Measurements from ENCODE around the gene TMEM164.

Gene TMEM164

DNA sequence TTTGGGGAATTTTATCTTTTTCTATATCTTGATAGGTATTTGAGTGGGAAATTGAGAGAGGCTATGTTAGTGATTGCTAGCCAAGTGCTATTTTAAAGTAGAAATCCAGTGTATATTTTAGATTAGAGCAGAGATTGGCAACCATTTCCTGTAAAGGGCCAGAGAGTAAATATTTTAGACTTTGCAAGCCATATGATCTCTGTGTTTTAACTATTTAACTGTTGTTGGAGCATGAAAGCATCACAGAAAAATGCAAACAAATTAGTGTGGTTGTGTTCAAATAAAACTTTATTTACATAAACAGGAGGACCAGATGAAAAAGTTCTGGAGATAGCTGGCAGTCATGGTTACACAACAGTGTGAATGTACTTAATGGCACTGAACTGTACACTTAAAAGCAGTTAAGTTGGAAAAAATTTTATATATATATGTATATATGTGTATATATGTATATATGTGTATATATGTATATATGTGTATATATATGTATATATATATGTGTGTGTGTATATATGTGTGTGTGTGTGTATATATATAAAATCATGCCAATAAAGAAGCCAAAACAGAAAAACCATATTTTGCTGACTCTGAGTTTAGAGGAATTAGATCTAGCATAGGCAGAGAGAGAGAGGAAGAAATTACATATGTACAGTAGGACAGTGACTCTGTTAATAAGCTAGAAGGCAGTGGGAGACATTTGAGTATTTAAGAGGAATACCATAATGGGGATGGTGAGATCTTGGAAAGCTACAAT is 83.4 kb downstream of the TMEM164 start:
- no peak for DNase-seq

DNA sequence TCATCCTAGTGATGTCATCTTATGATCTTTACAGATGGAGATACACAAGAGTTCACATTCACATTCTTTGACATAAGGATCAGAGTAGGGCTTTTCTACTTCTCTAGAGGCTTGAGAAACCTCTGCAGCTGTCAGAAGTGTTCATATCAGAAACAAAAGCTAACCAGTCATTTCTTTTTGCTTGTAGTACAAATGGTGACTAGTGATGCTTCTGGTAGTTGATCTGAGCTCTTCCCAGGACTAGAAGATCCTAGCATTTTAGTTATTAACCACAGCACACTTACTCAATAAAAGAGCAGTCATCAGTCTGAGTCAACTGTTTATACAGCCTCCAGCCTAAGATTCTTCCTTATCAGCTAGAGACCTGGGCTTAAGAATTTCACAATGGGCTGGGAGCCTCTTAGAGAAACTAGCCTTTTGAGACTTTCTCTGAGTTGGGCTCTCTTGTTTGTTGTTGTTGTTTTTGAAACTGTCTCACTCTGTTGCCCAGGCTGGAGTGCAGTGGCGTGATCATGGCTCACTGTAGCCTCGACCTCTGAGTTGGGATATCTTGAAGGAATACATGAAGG is 84.1 kb downstream of the TMEM164 start:
- no peak for DNase-seq

DNA sequence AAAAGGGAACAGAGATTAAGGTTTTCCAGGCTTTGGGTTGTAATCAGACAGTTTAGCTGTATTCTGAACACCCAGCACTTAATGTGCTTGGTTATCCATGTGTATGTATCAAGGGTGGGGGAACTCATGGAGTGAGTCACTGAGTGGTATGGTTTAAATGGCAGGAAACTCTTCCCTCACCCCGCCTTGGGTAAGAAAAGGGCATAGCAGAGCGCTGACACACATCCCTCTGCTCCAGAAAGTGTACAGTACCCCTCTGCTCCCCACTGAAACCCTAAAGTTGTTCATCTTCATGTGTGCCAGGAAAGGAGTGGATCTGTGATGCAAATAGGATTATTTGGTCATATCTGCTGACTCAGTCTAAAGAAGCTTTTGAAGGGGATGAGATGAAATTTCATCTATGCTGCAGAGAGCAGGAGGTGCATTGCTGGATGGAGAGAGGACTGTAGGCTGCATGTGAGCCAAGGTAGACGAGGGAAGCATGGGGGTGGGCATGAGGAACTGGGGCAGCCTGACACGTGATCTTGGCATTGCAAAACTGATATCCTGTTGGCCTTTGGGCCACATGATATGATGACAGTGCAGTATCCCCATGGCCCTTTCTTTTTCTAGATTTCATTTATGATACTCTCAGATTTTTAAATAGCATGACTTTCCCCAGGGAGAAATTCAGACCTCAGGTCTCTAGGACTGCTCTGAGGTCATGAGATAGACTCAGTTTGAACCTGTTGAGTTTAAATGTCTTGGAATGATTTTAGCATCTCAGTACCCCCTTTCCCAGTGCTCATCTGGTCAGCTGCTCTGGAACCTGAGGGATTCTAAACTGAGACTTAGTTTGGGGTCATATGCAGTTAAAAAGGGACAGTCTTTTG is 84.8 kb downstream of the TMEM164 start:
- DNase-seq = no peak

DNA sequence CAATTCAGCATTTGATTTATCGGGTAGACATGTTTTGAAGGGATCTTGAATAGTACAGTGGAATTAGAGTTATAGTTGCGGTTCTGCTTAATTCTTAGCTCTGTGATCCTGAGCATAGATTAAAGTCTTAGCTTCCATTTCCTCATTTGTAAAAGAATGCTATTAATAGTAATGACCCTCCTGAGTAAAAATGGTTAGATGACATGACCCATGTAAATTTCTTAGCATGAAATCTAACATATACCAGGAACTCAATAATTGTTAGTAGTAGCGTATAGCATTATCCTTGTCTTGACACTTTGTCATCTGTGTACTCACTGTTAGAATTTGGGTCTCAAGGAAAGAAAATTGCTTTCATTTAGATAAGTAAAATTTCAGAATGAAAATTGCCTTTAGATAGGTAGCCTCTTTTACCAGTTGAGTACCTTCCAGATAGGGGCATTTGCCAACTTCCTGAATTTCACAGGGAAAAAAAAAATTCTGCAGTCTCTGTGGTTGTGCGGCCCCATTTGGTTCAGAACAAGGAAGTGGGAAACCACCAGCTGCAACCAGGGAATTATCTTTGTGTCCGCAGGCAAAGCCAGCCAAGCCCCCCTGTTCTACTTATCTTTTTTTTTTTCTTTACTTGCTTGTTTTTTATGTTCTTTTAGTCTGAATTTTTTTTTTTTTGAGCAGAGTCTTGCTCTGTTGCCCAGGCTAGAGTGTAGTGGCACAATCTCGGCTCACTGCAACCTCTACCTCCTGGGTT is 86.9 kb downstream of the TMEM164 start:
- no peak for DNase-seq

DNA sequence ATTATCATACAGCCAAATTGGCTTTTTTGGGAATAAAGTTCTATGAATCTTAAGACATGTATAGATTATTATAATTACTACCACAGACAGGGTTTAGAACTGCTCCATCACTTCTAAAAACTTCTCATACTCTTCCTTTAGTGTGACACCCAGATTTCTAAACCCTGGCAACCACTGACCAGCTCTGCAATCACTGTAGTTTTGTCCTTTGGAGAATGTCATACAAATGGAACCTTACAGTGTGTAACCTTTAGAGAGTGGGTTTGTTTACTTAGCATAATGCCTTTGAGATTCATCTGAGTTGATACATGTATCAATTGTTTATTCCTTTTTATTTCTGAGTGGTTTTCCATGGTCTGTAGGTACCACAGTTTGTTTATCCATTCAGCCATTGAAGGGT is 95.0 kb downstream of the TMEM164 start:
- no peak for DNase-seq

DNA sequence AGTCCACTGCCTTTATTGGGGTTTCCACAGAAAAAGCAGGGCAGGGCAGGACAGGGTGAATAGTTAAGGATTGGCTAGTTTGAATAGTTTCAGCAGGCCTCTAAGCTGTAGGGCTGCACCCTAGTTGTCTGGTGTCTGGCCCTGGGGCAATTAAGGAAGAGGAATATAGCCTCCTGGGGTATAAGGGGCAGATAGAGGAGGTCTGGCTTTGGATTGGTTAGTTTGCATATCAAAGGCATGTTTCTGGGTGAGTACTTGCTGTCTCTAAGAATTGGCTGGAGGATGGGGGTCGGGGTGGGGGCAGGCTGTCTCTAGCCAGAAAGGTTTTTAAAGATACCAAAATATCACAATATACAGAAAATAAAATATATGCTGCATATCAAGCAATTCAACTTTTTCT is 100.4 kb downstream of the TMEM164 start:
- no peak for DNase-seq

DNA sequence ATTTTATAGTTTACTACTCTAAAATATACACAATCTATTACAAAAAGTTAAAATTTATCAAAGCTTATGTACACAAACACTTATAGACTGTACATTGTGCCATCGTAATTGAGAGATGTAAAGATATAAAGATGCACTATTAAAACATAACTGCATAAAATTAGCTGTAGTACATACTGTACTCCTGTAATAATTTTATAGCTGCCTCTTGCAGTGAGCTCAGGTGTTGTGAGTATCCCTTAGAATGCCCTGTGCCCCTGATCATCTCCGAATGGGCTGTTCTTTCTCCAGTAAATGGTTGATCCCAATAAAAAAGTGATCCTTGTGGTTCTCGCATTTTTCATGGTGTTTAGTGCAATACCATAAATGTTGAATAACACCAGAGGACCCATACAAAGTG is 101.2 kb downstream of the TMEM164 start:
- no peak for DNase-seq

DNA sequence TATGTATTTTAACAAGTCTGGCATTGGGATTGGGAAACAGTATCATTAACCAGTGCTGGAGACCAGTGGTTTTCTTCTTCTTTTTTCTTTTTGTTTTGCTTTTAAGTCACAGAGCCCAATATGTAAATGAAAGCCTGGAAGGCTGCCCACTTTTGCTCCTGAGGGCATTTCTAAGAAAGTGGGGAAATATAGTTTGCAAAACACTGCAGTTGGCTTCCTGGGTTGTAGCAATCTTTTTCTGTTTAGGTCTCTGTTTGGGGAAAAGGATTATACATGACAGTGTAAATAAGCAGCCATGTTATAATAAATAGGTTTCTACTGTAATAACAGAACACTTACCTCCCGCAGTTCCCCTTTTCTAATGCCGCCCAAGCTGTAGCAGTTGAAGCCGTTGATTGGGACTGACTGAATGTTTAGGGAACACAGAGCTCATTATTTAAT is 105.5 kb downstream of the TMEM164 start:
- DNase-seq = no peak

DNA sequence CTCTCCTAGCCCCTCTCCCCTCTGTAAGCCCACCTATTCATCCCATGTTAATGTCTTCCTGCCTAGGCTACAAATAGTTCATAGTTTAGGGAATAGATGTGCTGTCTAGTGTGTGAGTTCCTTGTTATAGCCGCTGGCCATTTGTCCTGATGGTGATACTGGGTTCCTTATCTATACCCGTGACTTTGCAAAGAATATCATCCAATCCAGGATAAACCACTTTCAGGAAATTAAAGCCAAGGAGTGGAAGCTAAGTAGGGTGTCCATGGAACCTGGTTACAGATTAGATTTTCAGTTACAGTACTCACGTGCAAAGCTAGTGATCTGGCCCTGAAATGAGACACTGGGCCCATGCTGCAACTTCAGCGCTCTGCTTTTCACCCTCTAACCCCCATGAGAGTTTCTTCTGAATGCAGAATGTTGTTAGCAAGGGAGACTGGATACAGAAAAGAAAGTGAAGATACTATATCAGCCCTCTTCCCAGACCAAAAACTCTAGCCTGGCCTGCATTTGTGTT is 111.4 kb downstream of the TMEM164 start:
- no peak for DNase-seq

DNA sequence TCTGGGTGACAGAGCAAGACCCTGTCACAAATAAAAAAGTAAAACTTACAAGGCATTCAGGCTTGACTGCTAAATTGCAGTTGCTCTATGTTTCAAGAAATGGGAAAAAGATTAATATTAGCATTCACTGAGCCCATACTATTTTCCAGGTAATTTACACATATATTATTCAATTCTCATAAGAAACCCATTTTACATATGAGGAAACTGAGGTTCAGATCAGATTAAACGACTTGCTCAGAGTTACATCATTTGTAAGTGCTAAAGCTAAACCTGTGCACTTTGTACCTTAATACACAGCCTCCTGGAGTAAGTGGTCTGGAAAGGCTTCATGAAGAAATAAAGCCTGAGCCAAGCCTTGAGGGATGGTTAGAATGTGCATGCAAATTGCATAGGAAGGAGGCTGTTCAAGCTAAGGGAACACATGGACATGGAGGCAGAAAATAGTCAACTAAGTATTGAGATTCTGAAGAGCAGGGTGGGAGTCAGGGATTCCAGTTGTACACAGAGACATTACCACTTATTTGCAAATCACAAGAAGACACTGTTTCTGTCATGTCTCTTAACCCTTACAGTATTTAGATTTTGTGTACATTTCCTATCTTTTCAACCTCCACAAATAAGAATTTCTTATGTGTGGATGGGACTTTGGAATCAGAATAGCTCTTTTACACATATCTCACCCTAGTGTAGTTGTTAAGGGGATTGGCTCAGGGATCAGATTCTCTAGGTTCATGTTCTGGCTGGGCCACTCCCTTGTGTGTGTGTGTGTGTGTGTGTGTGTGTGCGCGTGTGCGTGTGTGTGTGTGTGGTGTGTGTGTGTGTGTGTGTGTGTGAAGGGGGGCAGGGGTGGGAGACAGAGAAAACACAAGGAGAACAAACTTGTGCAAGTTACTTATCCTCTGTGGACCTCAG is 113.4 kb downstream of the TMEM164 start:
- DNase-seq = no peak

DNA sequence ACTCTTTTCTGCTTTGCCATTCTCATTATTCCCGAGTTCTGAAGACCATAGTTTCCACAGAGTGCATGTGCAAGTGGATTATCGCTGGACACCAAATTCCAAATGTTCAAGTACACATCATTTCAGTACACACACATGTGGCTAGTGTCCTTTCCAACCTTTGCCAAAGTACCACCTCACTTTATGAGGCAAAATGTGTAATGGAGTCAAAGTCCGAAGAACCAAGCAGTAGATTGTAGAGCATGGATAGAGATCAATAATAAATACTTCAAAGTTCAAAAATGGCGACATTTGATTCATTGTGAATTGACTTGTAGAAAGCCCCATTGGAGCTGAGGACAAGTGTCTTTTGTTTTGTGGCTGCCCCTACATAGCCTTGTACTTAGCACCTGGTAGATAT is 115.6 kb downstream of the TMEM164 start:
- DNase-seq = no peak

DNA sequence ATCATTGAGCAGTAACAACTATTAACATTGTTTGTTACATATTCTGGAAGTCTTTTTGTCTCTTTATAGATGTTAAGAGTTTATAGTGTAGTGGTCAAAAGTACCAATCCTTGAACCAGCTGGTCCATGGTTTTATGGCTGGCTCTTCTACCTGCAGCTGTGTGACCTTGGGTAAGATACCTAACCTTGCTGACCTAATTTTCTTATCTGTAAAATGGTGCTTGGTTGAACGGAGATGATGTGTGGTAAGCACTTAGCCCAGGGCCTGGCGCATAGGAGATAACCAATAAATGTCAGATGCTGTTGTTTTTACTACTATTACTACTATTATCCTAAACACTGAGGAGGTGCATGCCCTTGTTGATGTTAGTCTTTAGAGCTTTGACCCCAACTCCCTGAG is 116.6 kb downstream of the TMEM164 start:
- DNase-seq = no peak

DNA sequence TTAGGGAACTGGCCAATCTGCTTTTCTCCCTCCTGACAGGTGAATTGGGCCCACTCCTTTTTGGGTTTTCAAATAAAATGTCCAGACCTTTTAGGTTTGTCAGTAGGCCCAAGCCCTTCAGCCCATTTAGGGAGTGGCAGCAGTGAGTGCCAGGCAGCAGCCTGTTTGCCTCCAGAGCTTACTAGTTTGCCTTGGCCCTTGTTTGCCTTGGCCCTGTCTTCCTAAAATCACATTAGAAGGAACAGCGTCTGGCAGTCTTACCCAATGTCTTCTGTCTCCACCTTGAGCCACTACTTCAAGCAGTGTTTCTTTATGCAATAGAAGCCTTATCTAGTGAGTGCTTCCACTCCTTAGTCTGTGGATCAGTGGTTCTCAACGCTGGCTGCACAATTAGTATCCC is 117.1 kb downstream of the TMEM164 start:
- no peak for DNase-seq

DNA sequence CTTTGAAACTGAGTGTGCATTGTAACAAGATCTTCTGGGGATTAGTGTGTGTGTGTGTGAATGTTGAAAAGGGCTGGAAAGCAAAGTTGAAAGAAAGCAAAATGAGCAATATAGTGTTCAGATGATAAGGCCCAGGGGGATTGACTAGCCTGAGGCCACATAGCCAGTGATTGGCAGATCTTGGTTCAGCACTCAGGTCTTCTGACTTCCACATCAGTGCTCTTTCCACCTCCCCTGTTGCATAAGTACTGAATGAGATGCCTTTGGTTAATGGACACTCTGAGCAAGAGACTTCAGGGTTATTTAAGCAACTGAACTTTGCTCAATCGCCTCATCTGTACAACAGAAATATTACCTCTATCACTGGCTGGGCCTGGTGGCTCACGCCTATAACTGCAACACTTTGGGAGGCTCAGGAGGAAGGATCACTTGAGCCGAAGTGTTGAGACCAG is 120.4 kb downstream of the TMEM164 start:
- DNase-seq = peak; percentile 16

DNA sequence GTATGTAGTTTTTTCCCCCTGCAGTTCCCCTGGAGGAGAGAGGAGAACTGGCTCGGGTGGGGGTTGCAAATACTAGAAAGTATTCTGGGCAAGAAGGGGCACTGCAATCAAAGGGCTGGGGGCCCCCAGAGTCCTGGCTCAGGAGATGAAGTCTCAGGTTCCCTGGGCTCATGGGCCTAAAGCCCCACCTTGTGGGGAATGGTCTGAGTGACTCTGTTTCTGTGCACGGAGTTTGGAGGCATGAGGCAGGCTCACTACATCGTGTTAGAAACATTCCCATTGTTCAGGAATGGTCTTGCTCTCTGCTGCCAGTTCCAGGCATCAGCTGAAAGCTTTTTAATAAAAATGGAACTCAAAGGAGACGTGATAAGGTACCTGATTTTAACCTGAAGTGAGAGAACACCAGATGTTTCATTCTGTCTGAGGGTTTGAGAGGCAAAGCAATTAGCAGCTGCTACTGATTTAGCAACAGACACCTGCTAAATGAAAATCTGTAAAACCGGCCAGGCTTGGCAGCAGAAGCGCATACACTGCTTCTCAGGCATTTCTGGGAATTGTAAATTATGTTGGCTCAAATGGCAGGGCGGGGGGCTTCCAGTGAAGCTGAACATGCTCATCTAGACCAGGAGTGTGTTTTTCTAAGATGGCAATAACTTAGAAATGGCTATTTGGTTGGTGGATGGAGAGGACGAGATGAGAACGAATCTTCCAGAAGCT is 122.7 kb downstream of the TMEM164 start:
- DNase-seq = peak; percentile 14

DNA sequence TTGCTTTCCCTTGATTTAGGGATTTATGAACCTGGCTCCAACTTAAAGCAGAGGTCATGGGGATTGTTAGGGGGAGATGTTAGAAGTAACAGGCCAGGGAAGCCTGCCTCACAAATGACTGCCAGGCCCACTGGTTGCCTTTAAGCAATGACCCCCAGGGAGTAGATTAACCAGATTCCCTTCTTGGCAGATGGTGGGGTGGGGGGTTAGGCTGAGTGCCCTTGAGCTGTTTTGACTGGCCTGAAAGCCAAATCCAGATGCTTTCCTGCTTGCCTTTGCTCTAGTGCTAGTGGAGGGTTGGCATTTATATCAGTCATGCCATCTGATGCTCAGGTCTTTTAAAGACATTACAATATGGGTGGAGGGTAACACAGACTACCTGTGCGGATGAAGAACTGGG is 128.1 kb downstream of the TMEM164 start:
- DNase-seq = no peak

DNA sequence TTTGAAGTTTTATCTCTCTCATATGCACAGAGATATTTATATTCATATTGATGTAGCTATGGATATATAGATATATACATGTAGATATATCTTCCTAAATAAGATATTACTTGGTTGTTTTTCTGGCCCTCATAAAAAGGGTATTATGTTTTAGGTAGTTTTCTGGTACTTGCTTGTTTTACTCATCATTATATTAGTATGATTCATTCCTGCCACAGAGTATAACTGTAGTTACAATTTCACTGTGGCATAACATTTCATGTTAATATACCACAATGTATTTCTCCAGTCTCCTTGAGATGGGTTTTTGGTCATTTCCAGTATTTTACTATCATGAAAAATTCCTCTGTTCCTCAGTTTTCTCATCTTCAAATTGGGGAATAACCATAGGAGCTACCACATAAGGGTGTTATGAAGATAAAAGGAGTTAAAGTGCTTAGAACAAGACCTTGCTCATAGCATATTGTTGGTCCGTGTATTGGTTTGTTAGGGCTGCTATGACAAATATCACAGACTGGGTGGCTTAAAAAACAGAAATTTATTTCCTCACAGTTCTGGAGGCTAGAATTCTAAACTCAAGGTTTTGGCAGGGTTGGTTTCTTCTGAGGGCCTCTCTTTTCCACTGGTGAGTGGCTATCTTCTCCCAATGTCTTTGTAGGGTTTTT is 129.7 kb downstream of the TMEM164 start:
- no peak for DNase-seq

DNA sequence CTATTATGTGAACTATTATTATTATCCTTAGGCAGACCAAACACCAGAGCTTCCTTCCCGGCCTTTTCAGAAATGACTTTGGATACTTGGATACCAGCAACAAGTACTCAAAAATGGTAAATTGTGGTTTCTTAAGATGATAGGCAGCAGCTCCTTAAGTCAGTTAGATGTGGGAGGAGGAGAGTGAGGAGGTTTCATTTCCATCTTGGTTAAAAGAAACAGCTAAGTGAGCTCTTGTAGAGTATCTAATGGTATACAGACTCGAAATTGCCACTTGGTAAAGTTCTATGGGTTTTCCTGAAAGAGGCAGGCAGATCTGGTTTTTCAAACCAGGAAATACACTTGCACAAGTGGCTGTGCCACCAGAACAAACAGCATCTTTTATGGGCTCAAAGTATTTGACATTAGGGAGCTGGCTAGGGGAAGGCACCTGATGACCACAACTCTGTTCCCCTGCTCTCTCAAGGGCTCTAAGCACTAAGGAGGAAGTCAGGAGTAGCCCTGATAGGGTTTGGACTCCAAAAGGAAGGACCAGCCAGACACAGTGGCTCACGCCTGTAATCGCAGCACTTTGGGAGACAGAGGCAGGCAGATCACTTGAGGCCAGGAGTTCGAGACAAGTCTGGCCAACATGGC is 130.9 kb downstream of the TMEM164 start:
- no peak for DNase-seq

DNA sequence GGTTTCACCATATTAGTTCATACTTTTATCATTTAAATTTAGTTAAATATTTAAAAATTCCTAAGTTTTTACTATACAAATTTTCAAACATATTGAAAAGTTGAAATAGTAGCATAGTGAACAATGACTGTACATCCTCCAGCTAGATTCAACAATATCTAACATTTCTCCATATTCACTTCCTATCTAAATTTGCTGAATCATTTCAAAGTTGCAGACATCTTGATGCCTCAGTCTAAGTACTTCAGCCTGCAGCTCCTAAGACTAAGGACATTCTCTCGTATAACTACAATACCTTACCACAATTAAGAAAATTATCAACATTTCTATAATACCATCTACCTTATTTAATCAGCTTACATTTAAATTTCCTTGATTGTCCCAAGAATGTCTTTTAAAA is 132.7 kb downstream of the TMEM164 start:
- no peak for DNase-seq

DNA sequence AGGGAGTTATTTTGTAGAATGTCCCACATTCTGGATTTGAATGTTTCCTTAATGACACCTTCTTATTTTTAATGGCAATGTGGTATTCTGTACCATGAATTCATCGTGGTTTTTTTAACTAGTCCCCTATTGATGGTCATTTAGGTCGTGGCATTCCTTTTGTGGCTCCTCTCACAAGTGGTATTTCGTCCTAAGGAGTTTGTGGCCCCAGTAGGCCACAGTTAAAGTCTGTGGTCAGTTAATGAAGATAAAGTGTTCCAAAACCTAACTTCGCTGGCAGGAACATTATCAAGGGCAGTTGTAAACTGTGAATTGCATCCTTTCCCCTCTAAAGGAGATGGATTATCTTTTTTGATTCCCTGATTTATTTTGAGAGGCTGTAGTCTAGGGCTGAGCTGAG is 133.2 kb downstream of the TMEM164 start:
- DNase-seq = no peak

All from retina (tissue), 1 donor.